A549 (cell line): ENCODE results near the gene OR6S1. TPM values are rescaled to one million over a fixed set of nuclear protein-coding genes. Genes with fewer than 3 reads are reported as not detected.

Experiments
- ATAC-seq, 2 experiments: fragments of 200-7000 bp in 1 of 2; fragments of >200 bp in 1 of 2; cut with Nextera tagmentation in 1 of 2; cut with Tn5 transposase in 1 of 2; 3 replicates each; pipeline versions ENCODE4 v1.8.0 to v1.9.1; 2018 to 2020; ENCODE audit warnings: mild to moderate bottlenecking in 1 of 2, moderate library complexity in 1 of 2
- CTCF ChIA-PET: fragments of 300-600 bp; sonication (Branson Sonifier 250); formaldehyde crosslinking; extraction: SDS; loops from one replicate; lab custom pipeline; 2021; ENCODE audit warnings: antibody characterized with exemption, inconsistent platforms; lab: Yijun Ruan, JAX
- POLR2A ChIA-PET: fragments of 350-600 bp; formaldehyde crosslinking; extraction: SDS; loops from one replicate; lab custom pipeline; 2021; ENCODE audit warnings: antibody characterized with exemption, inconsistent platforms; lab: Yijun Ruan, JAX
- DNase-seq, 2 experiments: peaks; one replicate each; pipeline versions ENCODE4 v3.0.0 to v3.0.0-alpha.2; 2011 to 2016; ENCODE audit warnings: low read depth in 1 of 2, low spot score in 1 of 2
- FAIRE-seq: peaks from 2 replicates; lab custom pipeline; 2011; peaks lifted over from hg19 to GRCh38; lab: Jason Lieb, UNC
- H3K27ac ChIP-seq, 2 experiments: fragments of >200 bp; sonication (Bioruptor Twin); formaldehyde crosslinking; 3 replicates each; pipeline ENCODE4 v1.5.1; 2016 to 2017
- H3K4me1 ChIP-seq: fragments of >200 bp; sonication (Bioruptor Twin); formaldehyde crosslinking; 3 replicates; pipeline ENCODE4 v1.6.1; 2016
- H3K4me2 ChIP-seq: fragments of >200 bp; sonication (Bioruptor Twin); formaldehyde crosslinking; 3 replicates; pipeline ENCODE4 v1.6.1; 2016
- H3K4me3 ChIP-seq: fragments of >200 bp; sonication (Bioruptor Twin); formaldehyde crosslinking; 3 replicates; pipeline ENCODE4 v1.5.1; 2016
- H3K9me3 ChIP-seq: fragments of >200 bp; sonication (Bioruptor Twin); formaldehyde crosslinking; 3 replicates; pipeline ENCODE4 v1.6.1; 2016
- ATOH8 ChIP-seq: fragments of 250-450 bp; sonication (Bioruptor Pico); IDR thresholded peaks from 2 replicates; pipeline ENCODE4 v1.5.0; 2020; ENCODE audit warnings: low read depth, mild to moderate bottlenecking, moderate library complexity
- BCL3 ChIP-seq: fragments of >200 bp; sonication (Bioruptor Twin); formaldehyde crosslinking; IDR thresholded peaks from 3 replicates; pipeline ENCODE4 v1.6.1; 2016
- CEBPB ChIP-seq, 2 experiments: fragments of >200 bp in 1 of 2; sonication (Bioruptor Twin) in 1 of 2; formaldehyde crosslinking in 1 of 2; IDR thresholded peaks; 2 replicates each; pipeline ENCODE4 v1.6.1; 2012 to 2016
- CHD2 ChIP-seq: fragments of 150-350 bp; IDR thresholded peaks from 2 replicates; pipeline ENCODE4 v1.6.1; 2014; ENCODE audit warnings: low read length; ENCODE audit not compliant: partially characterized antibody
- CHD4 ChIP-seq: fragments of 200-600 bp; sonication (generic); IDR thresholded peaks from 2 replicates; pipeline ENCODE4 v1.6.1; 2016; ENCODE audit warnings: antibody characterized with exemption, mild to moderate bottlenecking, borderline replicate concordance
- EHMT2 ChIP-seq: fragments of 200-600 bp; sonication (generic); IDR thresholded peaks from 2 replicates; pipeline ENCODE4 v1.6.1; 2016; ENCODE audit warnings: antibody characterized with exemption, low read depth, mild to moderate bottlenecking, moderate library complexity
- ESRRA ChIP-seq: fragments of 150-350 bp; IDR thresholded peaks from 2 replicates; pipeline ENCODE4 v1.6.1; 2014; ENCODE audit warnings: mild to moderate bottlenecking, low read length, borderline replicate concordance
- FOSB ChIP-seq: fragments of 250-450 bp; sonication (Bioruptor Pico); IDR thresholded peaks from 2 replicates; pipeline ENCODE4 v1.5.0; 2020; ENCODE audit warnings: mild to moderate bottlenecking, moderate library complexity
- FOXS1 ChIP-seq: fragments of 250-450 bp; sonication (Bioruptor Pico); IDR thresholded peaks from 2 replicates; pipeline ENCODE4 v1.5.0; 2020; ENCODE audit warnings: mild to moderate bottlenecking, moderate library complexity
- HDAC2 ChIP-seq: fragments of 200-600 bp; sonication (generic); IDR thresholded peaks from 2 replicates; pipeline ENCODE4 v1.6.1; 2016
- HMGXB4 ChIP-seq: fragments of 250-450 bp; sonication (Bioruptor Pico); IDR thresholded peaks from 2 replicates; pipeline ENCODE4 v1.5.0; 2021; ENCODE audit warnings: mild to moderate bottlenecking, moderate library complexity, borderline replicate concordance
- HOXA7 ChIP-seq: fragments of 250-450 bp; sonication (Bioruptor Pico); IDR thresholded peaks from 2 replicates; pipeline ENCODE4 v1.5.0; 2020; ENCODE audit warnings: mild to moderate bottlenecking, moderate library complexity
- HOXB13 ChIP-seq: fragments of 250-450 bp; sonication (Bioruptor Pico); IDR thresholded peaks from 2 replicates; pipeline ENCODE4 v1.5.0; 2020; ENCODE audit warnings: low read depth, mild to moderate bottlenecking, moderate library complexity
- HOXB5 ChIP-seq: fragments of 250-450 bp; sonication (Bioruptor Pico); IDR thresholded peaks from 2 replicates; pipeline ENCODE4 v1.5.0; 2020; ENCODE audit warnings: mild to moderate bottlenecking, moderate library complexity
- NFE2L2 ChIP-seq: fragments of 150-350 bp; conservative IDR thresholded peaks from 2 replicates; pipeline ENCODE4 v1.6.1; 2014; ENCODE audit warnings: low read length
- PBX3 ChIP-seq: IDR thresholded peaks from 2 replicates; pipeline ENCODE4 v1.6.1; 2012
- PHF8 ChIP-seq: fragments of 200-600 bp; sonication (generic); IDR thresholded peaks from 2 replicates; pipeline ENCODE4 v1.6.1; 2016; ENCODE audit warnings: low read depth, mild to moderate bottlenecking, antibody characterized with exemption, moderate library complexity, borderline replicate concordance
- POLR2A ChIP-seq: IDR thresholded peaks from 2 replicates; pipeline ENCODE4 v1.6.1; 2012; ENCODE audit warnings: mild to moderate bottlenecking, low read length
- POLR2AphosphoS2 ChIP-seq: conservative IDR thresholded peaks from 2 replicates; pipeline ENCODE4 v1.6.1; 2012; ENCODE audit warnings: low read length, improper control_type of control experiment, inconsistent platforms
- RARB ChIP-seq: fragments of 250-450 bp; sonication (Bioruptor Pico); IDR thresholded peaks from 2 replicates; pipeline ENCODE4 v1.8.0; 2021; ENCODE audit warnings: mild to moderate bottlenecking, moderate library complexity
- REST ChIP-seq: fragments of 200-600 bp; sonication (generic); IDR thresholded peaks from 2 replicates; pipeline ENCODE4 v1.6.1; 2016; ENCODE audit warnings: antibody characterized with exemption, mild to moderate bottlenecking, moderate library complexity
- RNF2 ChIP-seq: fragments of 200-600 bp; sonication (generic); IDR thresholded peaks from 2 replicates; pipeline ENCODE4 v1.6.1; 2016; ENCODE audit warnings: low read depth, mild to moderate bottlenecking, antibody characterized with exemption, moderate library complexity, borderline replicate concordance
- TP53 ChIP-seq: fragments of 250-450 bp; sonication (Bioruptor Pico); IDR thresholded peaks from 2 replicates; pipeline ENCODE4 v1.5.0; 2021; ENCODE audit warnings: mild to moderate bottlenecking, moderate library complexity
- ZC3H11A ChIP-seq: fragments of 450-650 bp; IDR thresholded peaks from 2 replicates; pipeline ENCODE4 v1.6.1; 2014; ENCODE audit warnings: antibody characterized with exemption, mild to moderate bottlenecking
- ZNF302 ChIP-seq: fragments of 250-450 bp; sonication (Bioruptor Pico); IDR thresholded peaks from 2 replicates; pipeline ENCODE4 v1.9.0; 2021; ENCODE audit warnings: inconsistent platforms, mild to moderate bottlenecking, moderate library complexity
- ZSCAN20 ChIP-seq: fragments of 250-450 bp; sonication (Bioruptor Pico); IDR thresholded peaks from 2 replicates; pipeline ENCODE4 v1.8.0; 2022; ENCODE audit warnings: mild to moderate bottlenecking, moderate library complexity
- WGBS: methylation state at CpG from one replicate; pipeline ENCODE4 v1.1.6; 2017; ENCODE audit errors: missing lambda C conversion rate; 5-methylcytosine and 5-hydroxymethylcytosine counted together
- polyA plus RNA-seq, 4 experiments: library from polyadenylated mRNA; depleted of rRNA in 3 of 4; stranded (reverse); fragments of >200 nt; fragmentation: RNase III in 1 of 4; extraction: RNeasy Plus Mini Kit Qiagen cat#74134 plus additional on column Dnase treatment in 1 of 4; gene quantifications; 2 replicates in 3 of 4; 3 replicates in 1 of 4; pipeline ENCODE4 v1.2.3, GENCODE V29; 2011 to 2017
- TF ChIP-seq, protein P1 (sequence below): IDR thresholded peaks from 2 replicates; pipeline ENCODE4 v1.6.1; 2012

OR6S1 gene
- polyA plus RNA-seq, 2 of the 4 experiments (the other 2 are of a cell fraction), result not detected

GRCh38 chr14:20613094-20614037 lies 28.1 kb downstream of the OR6S1 start (continued):
- TF ChIP-seq PBX3, result 0 out of 2 replicates have a peak, but pooled peaks have one; percentile 11
- no peak for TF ChIP-seq ZNF302 (CRISPR knock-in tag)
- TF ChIP-seq RARB (CRISPR knock-in tag), result peak; percentile 45; the same call in 1 of the 2 replicates
- no peak; the same call in 1 of the 2 replicates for TF ChIP-seq HOXB13 (CRISPR knock-in tag)
- no peak for TF ChIP-seq PHF8
- TF ChIP-seq HOXA7 (CRISPR knock-in tag), result 0 out of 2 replicates have a peak, but pooled peaks have one; percentile 73
- TF ChIP-seq, protein P1, sequence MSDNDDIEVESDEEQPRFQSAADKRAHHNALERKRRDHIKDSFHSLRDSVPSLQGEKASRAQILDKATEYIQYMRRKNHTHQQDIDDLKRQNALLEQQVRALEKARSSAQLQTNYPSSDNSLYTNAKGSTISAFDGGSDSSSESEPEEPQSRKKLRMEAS, result peak; percentile 92
- TF ChIP-seq FOXS1, result peak; percentile 12; the same call in 1 of the 2 replicates
- no peak for TF ChIP-seq CHD2
- TF ChIP-seq POLR2A, result no peak
- TF ChIP-seq EHMT2, result no peak
- no peak for TF ChIP-seq ZSCAN20
- TF ChIP-seq CEBPB (IDR thresholded peaks at IDR 0.05), result peak; percentile 53 to 79; a peak in 3 of 4 replicates

DNA sequence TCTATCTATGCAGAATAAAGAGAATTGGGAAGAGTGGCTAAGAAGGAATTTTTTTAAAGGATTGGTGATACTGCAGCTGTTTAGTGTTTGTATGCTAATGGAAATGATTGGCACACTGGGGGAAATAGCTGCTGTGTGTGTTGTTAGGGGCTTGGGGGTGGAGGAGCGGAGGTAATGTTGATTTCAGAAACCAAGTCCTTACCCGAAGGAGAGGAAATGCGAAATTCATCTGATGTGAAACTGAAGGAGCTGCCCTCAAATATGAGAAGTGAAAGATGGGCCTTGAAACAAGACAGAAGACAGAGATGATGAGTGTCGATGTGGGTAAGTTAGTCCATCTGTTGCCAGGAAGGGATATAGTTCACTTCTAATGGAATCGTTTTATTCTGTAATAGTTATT lies 29.1 kb downstream of the OR6S1 start:
- Histone ChIP-seq H3K4me1 (peaks cover 32% of the 10 kb centered on the region), H3K4me3 (no peak overlapping the region), H3K27ac (no peak overlapping the region), H3K9me3 (no peaks in the 10 kb centered on the region), H3K4me2 (peak overlapping the region; percentile 58)
- ChIA-PET POLR2A (interaction anchor here (1.9 to 2.3 kb wide), 2 partner anchors 18 to 69 kb away, joined by 10 to 20 read pairs; no protein-coding TSS in a partner anchor), CTCF (interaction anchor here (1.3 to 4.0 kb wide), 10 partner anchors 10 to 300 kb away, joined by 5 to 37 read pairs (median 8); partner anchors contain the start of genes APEX1, PIP4P1 and RNASE4)
- WGBS, result 49% methylated on average over 5 of the region's 5 CpGs
- no peak for TF ChIP-seq PBX3
- TF ChIP-seq CEBPB (IDR thresholded peaks at IDR 0.05), result no peak
- no peak for TF ChIP-seq POLR2AphosphoS2
- no peak for TF ChIP-seq BCL3
- no peak for TF ChIP-seq REST
- no peak for TF ChIP-seq NFE2L2
- no peak for TF ChIP-seq ESRRA
- no peak for TF ChIP-seq TP53 (CRISPR knock-in tag)
- TF ChIP-seq ZC3H11A, result no peak
- no peak for TF ChIP-seq HDAC2
- TF ChIP-seq ZNF302 (CRISPR knock-in tag), result no peak
- no peak for TF ChIP-seq FOSB (CRISPR knock-in tag)
- TF ChIP-seq ATOH8 (CRISPR knock-in tag), result no peak
- TF ChIP-seq RNF2, result no peak
- no peak for TF ChIP-seq HMGXB4 (CRISPR knock-in tag)
- TF ChIP-seq CHD4, result no peak
- TF ChIP-seq HOXB13 (CRISPR knock-in tag), result no peak
- TF ChIP-seq HOXB5 (CRISPR knock-in tag), result no peak
- ATAC-seq (no peak), DNase-seq (no peak), FAIRE-seq (no peak)
